Measurements from ENCODE around the gene MYO9A. TPM values are rescaled to one million over a fixed set of nuclear protein-coding genes. Genes with fewer than 3 reads are reported as not detected.

The MYO9A gene
- total RNA-seq, 1 donor from 2014 or later, result 38.5 TPM

GRCh38 chr15:71822890-71823630 is 294.9 kb downstream of the MYO9A start:
- no peaks in the 10 kb centered on the region for H3F3A ChIP-seq (ENCODE audit: low read depth)
- no peak overlapping the region for H3K4me2 ChIP-seq
- Mint-ChIP-seq H3K27ac (no peak overlapping the region), H3K4me3 (no peak overlapping the region), H3K4me1 (no peaks in the 10 kb centered on the region), H3K9me3 (peaks cover 33% of the 10 kb centered on the region), H3K36me3 (peaks cover 54% of the 10 kb centered on the region), H3K27me3 (ENCODE audit: insufficient read depth, low read depth) (no peaks in the 10 kb centered on the region)
- no peaks in the 10 kb centered on the region for H3K79me2 ChIP-seq (ENCODE audit: low read depth)
- no peak overlapping the region for H3K4me3 ChIP-seq
- no peaks in the 10 kb centered on the region for H3K36me3 ChIP-seq
- no peaks in the 10 kb centered on the region for H3K27me3 ChIP-seq
- H3K9ac ChIP-seq, result no peak overlapping the region
- H2AFZ ChIP-seq (replicated peaks), result no peak overlapping the region
- TF ChIP-seq EZH2 (IDR thresholded peaks at IDR 0.05) (no peak), CTCF (IDR thresholded peaks at IDR 0.05) (no peak), EZH2phosphoT487 (IDR thresholded peaks at IDR 0.05) (no peak)
- H3K9me3 ChIP-seq (ENCODE audit: low read depth), result no peaks in the 10 kb centered on the region
- H4K20me1 ChIP-seq (ENCODE audit: low read depth), result no peaks in the 10 kb centered on the region
- no peak for DNase-seq (ENCODE audit: low spot score)
- no peak overlapping the region for H3K27ac ChIP-seq
- H3K4me1 ChIP-seq, result peaks cover 13% of the 10 kb centered on the region

GRCh38 chr15:71821547-71822129 is 296.3 kb downstream of the MYO9A start:
- H3K4me3 ChIP-seq, result no peak overlapping the region
- peaks cover 36% of the 10 kb centered on the region for H3K9me3 Mint-ChIP-seq

GRCh38 chr15:71820127-71820526 is 297.8 kb downstream of the MYO9A start:
- no peak overlapping the region for H2AFZ ChIP-seq (replicated peaks)
- Mint-ChIP-seq H3K27me3 (ENCODE audit: insufficient read depth, low read depth) (no peaks in the 10 kb centered on the region), H3K27ac (no peak overlapping the region), H3K4me3 (no peak overlapping the region), H3K36me3 (peaks cover 32% of the 10 kb centered on the region), H3K4me1 (no peaks in the 10 kb centered on the region), H3K9me3 (peaks cover 36% of the 10 kb centered on the region)
- H4K20me1 ChIP-seq (ENCODE audit: low read depth), result no peaks in the 10 kb centered on the region
- no peak overlapping the region for H3K9ac ChIP-seq
- no peaks in the 10 kb centered on the region for H3K9me3 ChIP-seq (ENCODE audit: low read depth)
- no peak overlapping the region for H3K27ac ChIP-seq
- H3K4me2 ChIP-seq, result no peak overlapping the region
- DNase-seq (ENCODE audit: low spot score), result no peak
- no peaks in the 10 kb centered on the region for H3K4me1 ChIP-seq
- H3K27me3 ChIP-seq, result no peaks in the 10 kb centered on the region
- H3F3A ChIP-seq (ENCODE audit: low read depth), result no peaks in the 10 kb centered on the region
- no peaks in the 10 kb centered on the region for H3K79me2 ChIP-seq (ENCODE audit: low read depth)
- H3K36me3 ChIP-seq, result no peaks in the 10 kb centered on the region
- TF ChIP-seq EZH2phosphoT487 (IDR thresholded peaks at IDR 0.05) (no peak), CTCF (IDR thresholded peaks at IDR 0.05) (no peak), EZH2 (IDR thresholded peaks at IDR 0.05) (no peak)
- H3K4me3 ChIP-seq, result no peak overlapping the region

More at GRCh38 chr15:71821547-71822129, 296.3 kb downstream of the MYO9A start:
- Histone ChIP-seq H4K20me1 (ENCODE audit: low read depth) (no peaks in the 10 kb centered on the region), H3K27ac (no peak overlapping the region), H2AFZ (replicated peaks) (no peak overlapping the region), H3K4me1 (peaks cover 10% of the 10 kb centered on the region), H3K9me3 (ENCODE audit: low read depth) (no peaks in the 10 kb centered on the region), H3K27me3 (no peaks in the 10 kb centered on the region), H3K9ac (no peak overlapping the region), H3K4me2 (no peak overlapping the region), H3K36me3 (no peaks in the 10 kb centered on the region), H3K79me2 (ENCODE audit: low read depth) (no peaks in the 10 kb centered on the region), H3F3A (ENCODE audit: low read depth) (no peaks in the 10 kb centered on the region)
- Mint-ChIP-seq H3K27ac (no peak overlapping the region), H3K36me3 (peaks cover 45% of the 10 kb centered on the region), H3K4me1 (no peaks in the 10 kb centered on the region), H3K27me3 (ENCODE audit: insufficient read depth, low read depth) (no peaks in the 10 kb centered on the region), H3K4me3 (no peak overlapping the region)
- TF ChIP-seq EZH2phosphoT487 (IDR thresholded peaks at IDR 0.05) (no peak), CTCF (IDR thresholded peaks at IDR 0.05) (no peak), EZH2 (IDR thresholded peaks at IDR 0.05) (no peak)
- no peak for DNase-seq (ENCODE audit: low spot score)

Data from neural progenitor cell (in vitro differentiated cells).